A673 (cell line): ENCODE results near the gene SPTBN4. TPM values are rescaled to one million over a fixed set of nuclear protein-coding genes. Genes with fewer than 3 reads are reported as not detected.

Experiments
- BruUV-seq: library from RNA; stranded (reverse); fragments of 400-500 nt; replicated peaks from 2 replicates; lab custom pipeline; 2021; lab: Mats Ljungman, UMichigan
- CTCF ChIA-PET: fragments of 300-600 bp; sonication (Branson Sonifier 250); formaldehyde crosslinking; loops from one replicate; lab custom pipeline; 2022; ENCODE audit warnings: antibody characterized with exemption; lab: Charles Lee
- POLR2A ChIA-PET: fragments of 300-600 bp; sonication (Branson Sonifier 250); formaldehyde crosslinking; loops from one replicate; lab custom pipeline; 2022; ENCODE audit warnings: antibody characterized with exemption; ENCODE audit not compliant: low non-redundant PET; lab: Charles Lee
- DNase-seq: peaks from one replicate; pipeline ENCODE4 v3.0.0-alpha.2; 2015; ENCODE audit warnings: low spot score
- H3K27ac ChIP-seq: fragments of 200-600 bp; sonication (generic); 2 replicates; pipeline ENCODE4 v1.5.1; 2016; ENCODE audit warnings: mixed run types, low read depth, mild to moderate bottlenecking, mixed read lengths, antibody characterized with exemption, low read length; ENCODE audit not compliant: poor library complexity, severe bottlenecking
- H3K27me3 ChIP-seq: fragments of 200-600 bp; sonication (generic); replicated peaks from 2 replicates; pipeline ENCODE4 v1.6.1; 2017; ENCODE audit warnings: mixed run types, low read depth, mild to moderate bottlenecking, mixed read lengths, antibody characterized with exemption, low read length; ENCODE audit not compliant: insufficient read depth, poor library complexity
- H3K36me3 ChIP-seq: fragments of 200-600 bp; sonication (generic); 2 replicates; pipeline ENCODE4 v1.6.1; 2016; ENCODE audit warnings: mixed run types, mild to moderate bottlenecking, mixed read lengths, antibody characterized with exemption, low read length; ENCODE audit not compliant: insufficient read depth, poor library complexity, severe bottlenecking
- H3K4me1 ChIP-seq: fragments of 200-600 bp; sonication (generic); 2 replicates; pipeline ENCODE4 v1.6.1; 2017; ENCODE audit warnings: mixed run types, mild to moderate bottlenecking, mixed read lengths, antibody characterized with exemption, low read length; ENCODE audit not compliant: insufficient read depth, poor library complexity, severe bottlenecking
- H3K4me3 ChIP-seq: fragments of 200-600 bp; sonication (generic); 2 replicates; pipeline ENCODE4 v1.5.1; 2016; ENCODE audit warnings: low read depth, mixed run types, mild to moderate bottlenecking, mixed read lengths, low read length; ENCODE audit not compliant: poor library complexity, severe bottlenecking
- H3K9me3 ChIP-seq: fragments of 200-600 bp; sonication (generic); 2 replicates; pipeline ENCODE4 v1.6.1; 2016; ENCODE audit warnings: mixed run types, low read depth, mild to moderate bottlenecking, mixed read lengths, antibody characterized with exemption, low read length; ENCODE audit not compliant: poor library complexity, severe bottlenecking
- CTCF ChIP-seq: fragments of 300-800, 200-600 bp; sonication (generic); conservative IDR thresholded peaks from 2 replicates; pipeline ENCODE4 v1.5.1; 2017; ENCODE audit warnings: low read depth, mild to moderate bottlenecking, antibody characterized with exemption, low read length, moderate library complexity, mixed read lengths
- EZH2 ChIP-seq: fragments of 200-600 bp; sonication (generic); IDR thresholded peaks from 2 replicates; pipeline ENCODE4 v1.6.1; 2017; ENCODE audit warnings: borderline replicate concordance, low read depth, mild to moderate bottlenecking, mixed read lengths, antibody characterized with exemption, low read length; ENCODE audit not compliant: poor library complexity, severe bottlenecking
- intact Hi-C: fragments of 100-400 bp; cut with micrococcal nuclease; formaldehyde crosslinking; loops from one replicate; pipeline ENCODE4 v1.10.0; 2022; ENCODE audit not compliant: unreplicated experiment
- total RNA-seq: library from RNA; stranded (reverse); gene quantifications from 2 replicates; pipeline ENCODE4 v1.2.3, GENCODE V29; 2021

SPTBN4 gene
- total RNA-seq, 1 experiment from 2014 or later = 0.43 TPM

DNA sequence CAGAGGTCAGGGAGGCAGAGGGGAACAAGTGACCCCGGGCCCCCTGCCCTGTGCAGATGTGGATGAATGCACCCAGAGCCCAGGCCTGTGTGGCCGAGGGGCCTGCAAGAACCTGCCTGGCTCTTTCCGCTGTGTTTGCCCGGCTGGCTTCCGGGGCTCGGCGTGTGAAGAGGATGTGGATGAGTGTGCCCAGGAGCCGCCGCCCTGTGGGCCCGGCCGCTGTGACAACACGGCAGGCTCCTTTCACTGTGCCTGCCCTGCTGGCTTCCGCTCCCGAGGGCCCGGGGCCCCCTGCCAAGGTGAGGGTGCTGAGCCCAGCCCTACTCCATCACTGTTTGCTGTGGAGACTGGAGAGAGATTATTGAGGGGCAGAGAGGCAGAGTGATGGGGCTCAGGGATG lies 144.3 kb downstream of the SPTBN4 start:
- POLR2A ChIA-PET = no interaction called here
- H3K27ac ChIP-seq = no peak overlapping the region
- no peak for DNase-seq

DNA sequence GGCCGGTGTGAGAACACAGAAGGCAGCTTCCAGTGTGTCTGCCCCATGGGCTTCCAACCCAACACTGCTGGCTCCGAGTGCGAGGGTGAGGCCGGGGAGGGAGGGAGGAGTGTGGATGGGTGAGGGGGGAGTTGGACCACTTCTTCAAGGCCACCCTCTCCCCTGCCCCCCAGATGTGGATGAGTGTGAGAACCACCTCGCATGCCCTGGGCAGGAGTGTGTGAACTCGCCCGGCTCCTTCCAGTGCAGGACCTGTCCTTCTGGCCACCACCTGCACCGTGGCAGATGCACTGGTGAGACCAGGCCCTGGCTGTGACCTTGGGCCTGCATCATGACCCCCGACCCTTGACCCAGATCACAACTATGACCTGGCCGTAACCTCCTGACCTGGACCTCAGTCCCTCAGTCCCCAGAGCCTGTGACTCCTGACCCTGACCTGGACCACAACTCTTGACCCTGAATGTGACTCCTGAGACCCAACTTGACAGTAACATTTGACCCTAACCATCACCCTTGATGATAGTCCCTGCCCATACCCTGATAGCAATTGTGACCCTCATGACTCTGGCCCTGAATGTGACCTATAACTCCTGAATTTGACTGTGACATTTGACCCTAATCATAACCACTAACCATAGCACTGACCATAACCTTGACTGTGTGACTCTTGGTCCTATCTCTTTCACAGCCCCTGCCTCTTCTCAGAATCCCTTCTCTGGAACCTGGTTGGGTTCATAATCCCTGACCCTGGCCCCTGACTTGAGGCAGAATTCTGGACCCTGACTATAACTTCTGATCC lies 145.3 kb downstream of the SPTBN4 start:
- Histone ChIP-seq H3K4me1 (peaks cover 30% of the 10 kb centered on the region), H3K27ac (no peak overlapping the region)

More for the DNA sequence above, 144.3 kb downstream of the SPTBN4 start:
- intact Hi-C loops = no loop called here
- Histone ChIP-seq H3K4me1 (peaks cover 31% of the 10 kb centered on the region), H3K9me3 (no peaks in the 10 kb centered on the region), H3K4me3 (no peak overlapping the region), H3K27me3 (no peaks in the 10 kb centered on the region), H3K36me3 (peaks cover 6% of the 10 kb centered on the region)
- CTCF ChIA-PET = no interaction called here
- TF ChIP-seq CTCF (no peak), EZH2 (no peak)
- no TSS peak for BruUV-seq

More for the DNA sequence above, 145.3 kb downstream of the SPTBN4 start:
- CTCF ChIA-PET = no interaction called here
- H3K4me3 ChIP-seq = no peak overlapping the region
- DNase-seq = no peak
- H3K27me3 ChIP-seq = no peaks in the 10 kb centered on the region
- peaks cover 16% of the 10 kb centered on the region for H3K36me3 ChIP-seq
- POLR2A ChIA-PET = no interaction called here
- TF ChIP-seq EZH2 = no peak
- no peak for TF ChIP-seq CTCF
- intact Hi-C loops = no loop called here
- H3K9me3 ChIP-seq = no peaks in the 10 kb centered on the region
- BruUV-seq = no TSS peak
